Karpas-422 (cell line): ENCODE measurements around the gene MARK3. TPM values are rescaled to one million over a fixed set of nuclear protein-coding genes. Genes with fewer than 3 reads are reported as not detected.

Source experiments
- DNase-seq: peaks from one replicate; pipeline ENCODE4 v3.0.0-alpha.2; 2015
- H2AFZ ChIP-seq: fragments of 200-600 bp; sonication (generic); 2 replicates; pipeline ENCODE4 v1.6.1; 2014; ENCODE audit warnings: antibody characterized with exemption, low read length, mixed read lengths
- H3K27ac ChIP-seq: fragments of 200-600 bp; sonication (generic); 2 replicates; pipeline ENCODE4 v1.5.1; 2014; ENCODE audit warnings: mild to moderate bottlenecking, low read length, moderate library complexity
- H3K27me3 ChIP-seq: fragments of 200-600 bp; sonication (generic); 2 replicates; pipeline ENCODE4 v1.6.1; 2014; ENCODE audit warnings: low read length, mixed read lengths
- H3K36me3 ChIP-seq: fragments of 200-600 bp; sonication (generic); 2 replicates; pipeline ENCODE4 v1.6.1; 2014; ENCODE audit warnings: low read length, mixed read lengths; ENCODE audit not compliant: insufficient read depth
- H3K4me1 ChIP-seq: fragments of 200-600 bp; sonication (generic); 2 replicates; pipeline ENCODE4 v1.6.1; 2014; ENCODE audit warnings: mild to moderate bottlenecking, low read length, mixed read lengths
- H3K4me2 ChIP-seq: fragments of 200-600 bp; sonication (generic); 2 replicates; pipeline ENCODE4 v1.6.1; 2014; ENCODE audit warnings: low read length, low read depth, mild to moderate bottlenecking; ENCODE audit not compliant: poor library complexity, severe bottlenecking
- H3K4me3 ChIP-seq: fragments of 200-600 bp; sonication (generic); 2 replicates; pipeline ENCODE4 v1.5.1; 2014; ENCODE audit warnings: mild to moderate bottlenecking, antibody characterized with exemption, low read length, mixed read lengths
- H3K79me2 ChIP-seq: fragments of 200-600 bp; sonication (generic); 2 replicates; pipeline ENCODE4 v1.6.1; 2014; ENCODE audit warnings: mild to moderate bottlenecking, low read length, mixed read lengths
- H3K9ac ChIP-seq: fragments of 200-600 bp; sonication (generic); 2 replicates; pipeline ENCODE4 v1.6.0; 2014; ENCODE audit warnings: low read length
- H3K9me2 ChIP-seq: fragments of 200-600 bp; sonication (generic), shearing (Covaris generic); replicated peaks from 2 replicates; pipeline ENCODE4 v1.6.0; 2014; ENCODE audit warnings: mild to moderate bottlenecking, low read length, moderate library complexity; ENCODE audit not compliant: insufficient read depth
- H3K9me3 ChIP-seq: fragments of 300-700, 200-600 bp; sonication (generic); 2 replicates; pipeline ENCODE4 v1.6.1; 2014; ENCODE audit warnings: low read length, mixed read lengths
- H4K20me1 ChIP-seq: fragments of 200-600 bp; sonication (generic); 2 replicates; pipeline ENCODE4 v1.6.1; 2014; ENCODE audit warnings: mild to moderate bottlenecking, antibody characterized with exemption, low read length, low read depth; ENCODE audit not compliant: insufficient read depth
- total RNA-seq: library from RNA; depleted of rRNA; stranded (reverse); fragments of >200 nt; shearing (Covaris generic); gene quantifications from 2 replicates; pipeline ENCODE4 v1.2.3, GENCODE V29; 2014; ENCODE audit warnings: low replicate concordance; rRNA removed

The MARK3 gene
- total RNA-seq: 94.5 and 113 TPM in 2 replicates

DNA sequence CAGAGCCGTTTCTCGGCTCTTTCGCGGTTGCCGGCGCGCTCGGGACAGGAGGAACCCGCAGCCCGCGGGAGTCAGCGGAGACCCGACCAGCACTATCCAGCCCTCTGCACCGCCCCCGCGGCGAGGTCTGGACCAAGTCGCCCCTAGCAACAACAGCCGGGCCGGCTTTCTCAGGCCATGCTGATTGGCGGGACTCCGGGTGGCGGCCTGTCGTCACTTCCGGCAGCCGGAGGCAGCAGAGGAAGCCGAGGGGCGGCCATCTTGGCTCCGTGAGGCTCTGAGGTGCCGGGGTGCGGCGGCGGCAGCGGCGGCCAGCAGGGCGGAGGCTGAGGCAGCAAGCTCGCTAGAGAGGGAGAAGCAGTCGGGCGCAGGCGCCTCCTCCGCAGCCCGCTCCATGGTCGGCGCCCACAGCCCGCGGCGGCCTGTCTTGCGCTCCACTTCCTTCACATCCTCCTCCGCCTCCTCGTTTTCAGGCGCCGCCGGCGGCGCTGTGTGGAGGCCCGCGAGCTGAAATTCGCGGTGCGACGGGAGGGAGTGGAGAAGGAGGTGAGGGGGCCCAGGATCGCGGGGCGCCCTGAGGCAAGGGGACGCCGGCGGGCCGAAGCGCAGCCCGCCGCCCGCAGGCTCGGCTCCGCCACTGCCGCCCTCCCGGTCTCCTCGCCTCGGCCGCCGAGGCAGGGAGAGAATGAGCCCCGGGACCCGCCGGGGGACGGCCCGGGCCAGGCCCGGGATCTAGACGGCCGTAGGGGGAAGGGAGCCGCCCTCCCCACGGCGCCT is at the start of gene MARK3:
Gene MARK3, plus strand, starts transcription at position 264 of the 777 bp plus-strand sequence. CDS start 615 bp downstream, outside the sequence.
- Histone ChIP-seq H3K9me3 (no peaks in the 10 kb centered on the region), H3K9ac (peak within 1 kb of the TSS; percentile 97), H3K27me3 (no peaks in the 10 kb centered on the region), H3K4me1 (peaks cover 27% of the 10 kb centered on the region), H2AFZ (peak within 1 kb of the TSS; percentile 99), H3K36me3 (peaks cover 7% of the 10 kb centered on the region; the same call in 1 of the 2 replicates), H3K9me2 (no peaks in the 10 kb centered on the region), H4K20me1 (peaks cover 35% of the 10 kb centered on the region), H3K27ac (peak within 1 kb of the TSS; percentile 87), H3K4me3 (peak within 1 kb of the TSS; percentile 90), H3K4me2 (peak within 1 kb of the TSS; percentile 74), H3K79me2 (peaks cover 48% of the 10 kb centered on the region)
- DNase-seq: peak; percentile 100

DNA sequence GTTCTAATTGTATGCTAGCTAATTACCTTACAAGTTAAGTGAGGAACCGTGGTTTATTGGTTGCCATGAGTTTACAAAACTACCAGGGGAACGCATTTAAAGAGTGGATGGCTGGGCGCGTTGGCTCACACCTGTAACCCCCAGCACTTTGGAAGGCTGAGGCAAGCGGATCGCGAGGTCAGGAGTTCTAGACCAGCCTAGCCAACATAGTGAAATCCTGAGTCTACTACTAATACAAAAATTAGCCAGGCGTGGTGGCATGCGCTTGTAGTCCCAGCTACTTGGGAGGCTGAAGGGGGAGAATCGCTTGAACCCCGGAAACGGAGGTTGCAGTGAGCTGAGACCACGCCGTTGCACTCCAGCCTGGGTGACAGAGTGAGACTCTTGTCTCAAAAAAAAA is 49.0 kb upstream of the MARK3 start:
- no peak for DNase-seq
- H3K27me3 ChIP-seq: no peaks in the 10 kb centered on the region
- peaks cover 30% of the 10 kb centered on the region for H3K79me2 ChIP-seq
- no peaks in the 10 kb centered on the region for H3K9me3 ChIP-seq
- peaks cover 52% of the 10 kb centered on the region for H3K4me1 ChIP-seq
- peaks cover 57% of the 10 kb centered on the region for H4K20me1 ChIP-seq
- H3K27ac ChIP-seq: no peak overlapping the region
- H2AFZ ChIP-seq: no peak overlapping the region
- H3K9ac ChIP-seq: no peak overlapping the region
- H3K4me2 ChIP-seq: peak overlapping the region; percentile 83
- peaks cover 62% of the 10 kb centered on the region for H3K36me3 ChIP-seq
- H3K9me2 ChIP-seq: no peaks in the 10 kb centered on the region
- no peak overlapping the region for H3K4me3 ChIP-seq

DNA sequence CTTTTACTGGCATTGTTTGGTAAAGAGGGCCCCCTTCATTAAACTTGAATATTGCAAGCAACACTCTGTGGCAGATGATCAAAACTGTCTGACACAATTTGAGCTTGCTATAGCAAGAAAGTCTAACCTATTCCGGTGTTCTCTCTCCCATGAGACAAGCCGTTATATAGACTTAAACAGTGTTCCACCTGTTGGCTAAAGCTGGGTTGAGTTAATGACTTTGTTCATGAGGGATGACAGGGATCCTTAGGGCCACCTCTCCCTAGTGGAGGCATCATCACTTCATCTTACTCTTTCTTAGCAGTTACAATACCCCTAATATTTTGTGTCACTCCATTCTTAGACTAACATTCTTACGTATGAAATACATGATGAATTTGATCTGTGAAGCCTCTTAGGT is 47.4 kb upstream of the MARK3 start:
- H3K36me3 ChIP-seq: peaks cover 78% of the 10 kb centered on the region
- DNase-seq: no peak
- no peak overlapping the region for H3K4me3 ChIP-seq
- no peak overlapping the region for H2AFZ ChIP-seq
- H3K4me2 ChIP-seq: no peak overlapping the region
- no peaks in the 10 kb centered on the region for H3K27me3 ChIP-seq
- no peaks in the 10 kb centered on the region for H3K9me2 ChIP-seq
- peaks cover 73% of the 10 kb centered on the region for H4K20me1 ChIP-seq
- H3K4me1 ChIP-seq: peaks cover 36% of the 10 kb centered on the region
- no peak overlapping the region for H3K27ac ChIP-seq
- no peak overlapping the region for H3K9ac ChIP-seq
- peaks cover 30% of the 10 kb centered on the region for H3K79me2 ChIP-seq
- H3K9me3 ChIP-seq: no peaks in the 10 kb centered on the region

DNA sequence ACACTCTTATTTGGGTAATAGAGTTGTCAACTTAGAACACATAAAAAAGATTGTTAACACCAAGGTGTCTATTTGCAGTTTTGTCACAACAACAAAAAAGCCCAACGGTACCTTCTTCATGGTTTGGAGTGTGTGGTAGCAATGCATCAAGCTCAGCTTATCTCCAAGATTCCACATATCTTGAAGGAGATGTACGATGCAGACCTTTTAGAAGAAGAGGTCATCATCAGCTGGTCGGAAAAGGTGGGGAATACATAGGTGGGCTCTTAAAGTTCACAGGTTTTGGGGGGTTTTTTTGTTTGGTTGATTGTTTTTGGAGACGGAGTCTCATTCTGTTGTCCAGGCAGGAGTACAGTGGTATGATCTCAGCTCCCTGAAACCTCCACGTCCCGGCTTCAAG is 45.7 kb upstream of the MARK3 start:
- Histone ChIP-seq H3K4me3 (no peak overlapping the region), H3K4me1 (peaks cover 31% of the 10 kb centered on the region), H3K27ac (no peak overlapping the region), H3K36me3 (peaks cover 93% of the 10 kb centered on the region), H3K9ac (no peak overlapping the region), H4K20me1 (peaks cover 82% of the 10 kb centered on the region), H3K9me3 (no peaks in the 10 kb centered on the region), H3K27me3 (no peaks in the 10 kb centered on the region), H3K79me2 (peaks cover 20% of the 10 kb centered on the region), H3K4me2 (no peak overlapping the region), H3K9me2 (no peaks in the 10 kb centered on the region), H2AFZ (no peak overlapping the region)
- DNase-seq: no peak

DNA sequence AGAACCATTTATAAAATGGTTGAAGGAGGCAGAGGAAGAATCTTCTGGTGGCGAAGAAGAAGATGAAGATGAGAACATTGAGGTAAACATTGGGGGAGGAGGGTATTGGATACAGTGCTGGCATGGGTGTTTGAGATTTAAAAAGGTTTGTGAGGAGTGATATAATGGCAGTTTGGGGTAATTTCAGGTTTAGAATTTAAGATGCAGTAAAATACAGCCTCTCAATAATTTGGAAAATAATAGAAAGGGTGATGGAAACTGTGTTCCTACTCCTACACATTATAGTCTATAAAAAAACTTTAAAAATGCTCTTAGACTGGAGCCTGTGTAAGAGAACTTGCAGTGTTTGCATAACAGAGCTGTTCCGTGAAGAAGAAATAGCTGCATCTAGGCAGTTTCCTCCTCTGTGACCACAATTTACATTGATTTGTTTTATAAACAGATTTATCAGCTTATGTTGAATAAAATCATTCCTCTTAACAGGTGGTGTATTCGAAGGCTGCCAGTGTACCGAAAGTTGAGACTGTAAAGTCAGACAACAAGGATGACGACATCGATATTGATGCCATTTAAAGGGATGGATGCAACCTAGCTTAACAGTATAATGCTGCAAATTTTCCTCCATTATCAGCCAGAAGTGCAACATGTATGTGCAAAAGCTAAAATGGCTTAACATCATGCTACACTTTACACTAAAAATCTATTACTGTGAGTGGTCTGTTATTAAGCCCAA is 44.6 kb upstream of the MARK3 start:
- Histone ChIP-seq H3K79me2 (peaks cover 10% of the 10 kb centered on the region), H2AFZ (no peak overlapping the region), H3K9me3 (no peaks in the 10 kb centered on the region), H3K4me2 (no peak overlapping the region), H3K27me3 (no peaks in the 10 kb centered on the region), H3K4me1 (peaks cover 26% of the 10 kb centered on the region), H3K27ac (no peak overlapping the region), H4K20me1 (peaks cover 72% of the 10 kb centered on the region), H3K9ac (no peak overlapping the region), H3K4me3 (no peak overlapping the region), H3K36me3 (peaks cover 86% of the 10 kb centered on the region), H3K9me2 (no peaks in the 10 kb centered on the region)
- DNase-seq: no peak

DNA sequence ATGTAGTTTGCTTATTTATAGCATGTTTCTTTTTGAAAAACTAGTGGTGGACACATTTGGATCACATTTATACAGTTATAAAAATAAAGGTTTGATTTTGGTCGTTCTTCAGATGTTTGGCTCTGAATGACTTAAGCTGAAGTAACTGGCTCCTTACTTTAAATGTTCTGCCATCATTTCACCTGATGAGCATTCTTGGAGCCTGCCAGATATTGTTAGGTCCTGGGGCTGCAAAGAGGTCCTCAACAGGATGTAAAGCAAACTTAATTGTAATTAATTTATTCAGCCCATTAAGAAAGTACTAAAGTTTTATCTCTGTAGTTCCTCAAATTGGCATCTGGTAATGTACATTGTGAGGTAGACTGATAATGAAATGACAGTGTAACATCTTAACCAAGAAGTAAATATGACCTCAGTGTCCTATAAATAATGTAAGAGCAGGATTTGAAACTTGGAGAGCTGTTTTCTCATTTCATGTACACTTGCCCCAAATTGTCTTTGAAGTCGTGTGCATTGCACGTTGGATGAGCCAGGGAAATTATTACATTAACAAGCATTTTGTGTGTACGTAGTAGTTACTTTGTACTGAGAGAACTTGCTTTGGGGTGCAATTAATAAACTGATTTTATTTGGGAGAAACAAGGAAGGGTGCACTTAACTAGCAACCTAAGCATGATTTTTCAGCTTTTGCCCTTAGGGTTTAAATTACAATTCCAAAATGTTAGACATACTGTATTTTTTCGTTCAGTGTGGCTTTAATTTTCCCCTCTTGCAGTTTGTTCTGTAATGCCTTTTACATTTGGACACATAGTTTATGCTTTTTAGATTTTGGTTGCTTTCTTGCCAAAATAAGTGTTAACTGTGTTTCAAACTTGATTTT is 43.7 kb upstream of the MARK3 start:
- no peak for DNase-seq
- Histone ChIP-seq H3K36me3 (peaks cover 78% of the 10 kb centered on the region), H3K9me2 (no peaks in the 10 kb centered on the region), H3K9me3 (no peaks in the 10 kb centered on the region), H3K79me2 (0 out of 2 replicates have a peak, but pooled peaks cover 1% of the 10 kb centered on the region), H4K20me1 (peaks cover 63% of the 10 kb centered on the region), H2AFZ (no peak overlapping the region), H3K9ac (no peak overlapping the region), H3K27ac (no peak overlapping the region), H3K27me3 (no peaks in the 10 kb centered on the region), H3K4me1 (peaks cover 18% of the 10 kb centered on the region; the same call in 1 of the 2 replicates), H3K4me3 (no peak overlapping the region), H3K4me2 (no peak overlapping the region)

DNA sequence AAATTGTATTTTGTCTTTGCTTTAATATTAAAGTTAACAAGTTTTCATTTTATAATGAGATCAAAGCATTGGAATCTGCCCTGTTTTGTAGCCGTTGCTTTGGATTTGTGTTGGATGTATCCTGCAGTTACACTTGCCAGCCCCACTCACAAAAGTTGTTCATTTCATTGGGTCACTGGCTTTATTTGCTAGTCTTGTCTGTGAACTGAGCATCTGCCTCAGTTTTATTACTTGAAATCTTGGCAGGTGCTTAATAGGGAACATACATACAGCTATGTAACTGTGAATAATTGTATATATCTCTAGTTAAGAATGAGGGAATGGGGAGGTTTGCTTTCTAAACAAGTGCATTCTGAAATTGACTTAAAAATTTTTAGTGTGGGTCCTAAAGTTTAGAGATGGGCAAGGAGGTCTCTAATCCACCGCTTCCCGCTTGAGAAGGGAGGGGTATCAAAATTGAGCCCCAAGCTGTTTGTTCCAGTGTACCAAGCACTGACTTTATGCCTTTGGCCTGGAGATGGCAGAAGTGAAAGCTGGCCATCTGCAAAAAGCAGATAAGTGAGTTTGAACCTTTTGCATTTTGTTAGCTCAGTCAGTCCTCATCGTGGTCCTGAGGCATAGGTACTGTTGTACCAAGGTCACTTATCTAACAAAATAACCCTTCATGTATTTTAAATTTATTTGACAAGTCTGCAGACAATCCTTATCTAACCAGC is 41.9 kb upstream of the MARK3 start:
- DNase-seq: no peak
- peaks cover 45% of the 10 kb centered on the region for H4K20me1 ChIP-seq

More for the DNA sequence above, 41.9 kb upstream of the MARK3 start:
- Histone ChIP-seq H3K27ac (no peak overlapping the region), H3K4me2 (no peak overlapping the region), H2AFZ (no peak overlapping the region), H3K79me2 (no peaks in the 10 kb centered on the region), H3K27me3 (no peaks in the 10 kb centered on the region), H3K9me2 (no peaks in the 10 kb centered on the region), H3K36me3 (peaks cover 60% of the 10 kb centered on the region), H3K4me1 (peaks cover 8% of the 10 kb centered on the region; the same call in 1 of the 2 replicates), H3K9me3 (no peaks in the 10 kb centered on the region), H3K9ac (no peak overlapping the region), H3K4me3 (no peak overlapping the region)
